Measurements from ENCODE around the gene TM4SF4. TPM values are rescaled to one million over a fixed set of nuclear protein-coding genes. Genes with fewer than 3 reads are reported as not detected.

The TM4SF4 gene
- total and polyA plus RNA-seq, 2 donors (not counting 1 experiment from before 2014, with no cell fraction given) = not detected

GRCh38 chr3:149515249-149515648, 40.8 kb downstream of the TM4SF4 start:
- H3K27me3 Mint-ChIP-seq = peaks cover 12% of the 10 kb centered on the region
- Histone ChIP-seq H4K20me1 (ENCODE audit: control insufficient read depth, insufficient read depth, low read length, poor library complexity, severe bottlenecking) (no peaks in the 10 kb centered on the region), H3K36me3 (replicated peaks in 1 of 2; ENCODE audit: control extremely low read depth in 1 of 2, control insufficient read depth in 1 of 2, extremely low read depth in 1 of 2, insufficient read depth in 2 of 2, low read length in 1 of 2) (no peaks in the 10 kb centered on the region), H3K27me3 (replicated peaks in 1 of 4; ENCODE audit: control extremely low read depth in 1 of 4, control insufficient read depth in 3 of 4, insufficient read depth in 4 of 4, low read length in 3 of 4) (no peaks in the 10 kb centered on the region), H3K4me1 (ENCODE audit: control insufficient read depth in 2 of 2, insufficient read depth in 2 of 2, low read length in 2 of 2) (peaks cover 0 to 5% of the 10 kb centered on the region in 2 donors), H3K4me2 (replicated peaks; ENCODE audit: low read depth, low read length, poor library complexity, severe bottlenecking) (no peak overlapping the region), H3K79me2 (ENCODE audit: control insufficient read depth, insufficient read depth, low read length) (no peaks in the 10 kb centered on the region), H3K9me3 (ENCODE audit: control extremely low read depth in 1 of 3, control insufficient read depth in 2 of 3, insufficient read depth in 1 of 3, low read length in 2 of 3) (no peaks in the 10 kb centered on the region), H3K4me3 (ENCODE audit: control extremely low read depth in 1 of 5, extremely low read depth in 1 of 5, insufficient read depth in 1 of 5, low read depth in 2 of 5, low read length in 4 of 5) (no peak overlapping the region), H3K9ac (ENCODE audit: low read length) (no peak overlapping the region), H2AFZ (ENCODE audit: insufficient read depth, low read depth, low read length, poor library complexity, severe bottlenecking) (no peak overlapping the region), H3K27ac (ENCODE audit: low read length in 2 of 2) (no peak overlapping the region)
- ChIA-PET CTCF (no interaction called here), POLR2A (no interaction called here)
- ATAC-seq (ENCODE audit: low read depth) (no peak), DNase-seq (no peak)
- 100% methylated on average over 1 of the region's 2 CpGs for WGBS (ENCODE audit: insufficient coverage)
- H3K9me3 Mint-ChIP-seq (ENCODE audit: insufficient read depth) = no peaks in the 10 kb centered on the region
- TF ChIP-seq EZH2 (IDR thresholded peaks at IDR 0.05; ENCODE audit: borderline replicate concordance, insufficient read depth, low read depth, low read length, poor library complexity, severe bottlenecking) (no peak), CTCF (IDR thresholded peaks at IDR 0.05) (no peak)
- no peak overlapping the region for H3K4me3 Mint-ChIP-seq
- peaks cover 6% of the 10 kb centered on the region for H3K4me1 Mint-ChIP-seq
- intact Hi-C loops (cut with micrococcal nuclease) = no loop called here
- no peak overlapping the region for H3K27ac Mint-ChIP-seq

- no peak overlapping the region for H3K27ac Mint-ChIP-seq
- intact Hi-C loops (cut with micrococcal nuclease) = no loop called here
- no peak for ATAC-seq (ENCODE audit: low read depth)
- Histone ChIP-seq H3K9ac (ENCODE audit: low read length) (no peak overlapping the region), H3K4me3 (ENCODE audit: control extremely low read depth in 1 of 5, extremely low read depth in 1 of 5, insufficient read depth in 1 of 5, low read depth in 2 of 5, low read length in 4 of 5) (no peak overlapping the region), H3K9me3 (ENCODE audit: control extremely low read depth in 1 of 3, control insufficient read depth in 2 of 3, insufficient read depth in 1 of 3, low read length in 2 of 3) (no peaks in the 10 kb centered on the region), H3K27me3 (replicated peaks in 1 of 4; ENCODE audit: control extremely low read depth in 1 of 4, control insufficient read depth in 3 of 4, insufficient read depth in 4 of 4, low read length in 3 of 4) (no peaks in the 10 kb centered on the region), H3K36me3 (replicated peaks in 1 of 2; ENCODE audit: control extremely low read depth in 1 of 2, control insufficient read depth in 1 of 2, extremely low read depth in 1 of 2, insufficient read depth in 2 of 2, low read length in 1 of 2) (no peaks in the 10 kb centered on the region), H3K4me2 (replicated peaks; ENCODE audit: low read depth, low read length, poor library complexity, severe bottlenecking) (no peak overlapping the region), H3K4me1 (ENCODE audit: control insufficient read depth in 2 of 2, insufficient read depth in 2 of 2, low read length in 2 of 2) (peaks cover 0 to 5% of the 10 kb centered on the region in 2 donors), H3K79me2 (ENCODE audit: control insufficient read depth, insufficient read depth, low read length) (no peaks in the 10 kb centered on the region), H4K20me1 (ENCODE audit: control insufficient read depth, insufficient read depth, low read length, poor library complexity, severe bottlenecking) (no peaks in the 10 kb centered on the region), H3K27ac (ENCODE audit: low read length in 2 of 2) (no peak overlapping the region), H2AFZ (ENCODE audit: insufficient read depth, low read depth, low read length, poor library complexity, severe bottlenecking) (no peak overlapping the region)
- no peak for DNase-seq
- peaks cover 9% of the 10 kb centered on the region for H3K27me3 Mint-ChIP-seq
- no CpG with 5 or more reads among the region's 1 CpG for WGBS (ENCODE audit: insufficient coverage)
- H3K9me3 Mint-ChIP-seq (ENCODE audit: insufficient read depth) = no peaks in the 10 kb centered on the region
- peaks cover 6% of the 10 kb centered on the region for H3K4me1 Mint-ChIP-seq
- TF ChIP-seq EZH2 (IDR thresholded peaks at IDR 0.05; ENCODE audit: borderline replicate concordance, insufficient read depth, low read depth, low read length, poor library complexity, severe bottlenecking) (no peak), CTCF (IDR thresholded peaks at IDR 0.05) (no peak)
- ChIA-PET POLR2A (no interaction called here), CTCF (no interaction called here)
- no peak overlapping the region for H3K4me3 Mint-ChIP-seq
These were observed 42.4 kb downstream of the TM4SF4 start for GRCh38 chr3:149516920-149517319.

Data from B cell (primary cell).